ENCODE results near the gene WDFY4.

The WDFY4 gene

DNA sequence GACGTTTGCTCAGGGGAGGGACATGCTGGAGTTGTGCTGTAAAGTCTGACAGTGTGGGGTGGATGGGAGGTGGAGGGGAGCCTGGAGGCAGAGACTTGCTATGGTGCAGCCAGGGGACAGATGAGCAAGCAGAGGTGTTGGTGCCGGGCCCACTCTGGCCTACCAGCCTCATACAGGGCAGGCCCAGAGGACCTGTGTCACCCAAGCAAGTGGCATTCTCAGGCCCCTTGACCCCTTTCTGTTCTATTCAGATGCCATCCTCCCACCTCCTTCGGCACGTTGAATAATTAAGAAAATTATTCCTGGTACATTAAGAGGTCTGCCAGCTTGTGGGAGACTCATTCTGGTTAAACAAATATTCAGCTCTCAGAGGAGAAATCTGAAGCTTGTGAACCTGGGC lies 8.5 kb downstream of the WDFY4 start:
- no peak for DNase-seq

DNA sequence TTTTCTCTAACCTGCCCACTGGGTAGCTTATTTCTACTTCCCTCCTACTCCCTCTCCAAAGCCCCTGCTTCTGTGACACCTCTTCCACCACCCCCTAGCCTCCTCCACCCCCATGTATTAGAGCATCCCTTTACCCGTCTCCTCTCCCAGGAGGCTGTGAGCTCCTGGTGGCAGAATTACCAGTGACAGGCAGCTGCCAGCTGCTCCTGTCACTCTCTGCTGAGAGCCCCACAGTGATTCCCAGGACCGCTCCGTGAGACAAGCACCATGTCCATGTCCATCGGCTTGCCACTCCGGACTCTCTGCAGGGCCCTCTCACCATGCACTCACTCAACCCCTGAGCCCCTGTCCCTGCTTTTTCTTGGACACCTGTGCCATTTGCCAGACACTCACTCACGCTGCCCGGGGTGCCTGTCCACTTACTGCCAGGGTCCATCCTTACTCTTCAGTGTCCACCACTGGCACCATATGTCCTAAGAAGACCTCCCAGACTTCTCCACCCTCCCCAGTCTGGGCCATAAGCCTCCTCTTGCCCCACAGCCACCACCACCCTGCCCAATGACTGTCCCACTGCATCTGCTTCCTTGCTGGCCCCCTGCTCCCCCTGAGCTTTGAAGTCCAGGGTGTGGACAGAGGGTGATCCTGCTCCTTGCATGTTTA lies 9.8 kb downstream of the WDFY4 start:
- DNase-seq: no peak

DNA sequence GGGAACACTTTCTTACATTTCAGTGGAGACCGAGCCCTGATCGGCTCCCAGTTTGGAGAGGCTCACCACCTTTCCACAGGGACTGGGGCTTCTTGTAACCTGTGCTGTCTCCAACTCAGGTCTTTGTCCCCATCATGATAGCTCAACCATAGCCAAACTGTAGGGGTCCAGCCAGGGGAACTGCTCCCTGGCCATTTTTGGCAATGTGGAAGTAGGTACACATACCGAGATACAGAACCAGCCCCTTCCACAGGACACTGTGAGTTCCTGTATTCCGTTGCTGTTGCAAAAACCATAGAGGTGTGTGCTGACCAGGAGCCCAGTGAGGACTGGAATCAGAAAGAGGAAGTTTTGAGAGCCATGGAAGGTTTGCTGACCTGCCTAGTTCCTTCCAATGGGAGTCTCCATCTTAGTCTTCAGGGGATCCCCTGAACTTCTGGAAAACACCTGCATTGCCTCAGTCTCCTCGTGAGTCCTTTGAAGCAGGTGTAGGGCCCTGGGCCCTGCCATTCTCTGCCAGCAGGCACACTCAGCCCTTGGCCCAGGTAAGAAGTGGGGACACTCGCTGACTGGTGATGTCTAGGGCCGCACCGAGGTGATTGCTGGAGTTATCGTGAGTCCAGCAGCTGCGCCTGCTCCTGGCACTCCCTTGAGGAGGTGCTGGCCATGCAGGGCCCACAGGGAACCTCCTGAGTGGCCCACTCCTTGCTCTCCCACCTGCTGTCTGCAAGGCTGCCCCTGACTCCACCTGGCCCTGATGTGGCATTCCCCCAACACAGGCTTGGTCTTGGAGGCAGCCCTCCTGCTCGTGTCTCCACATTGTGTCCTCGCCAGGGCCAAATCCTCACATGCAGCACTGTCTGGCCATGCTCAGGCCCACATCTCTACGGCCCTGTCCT lies 11.2 kb downstream of the WDFY4 start:
- DNase-seq: no peak

DNA sequence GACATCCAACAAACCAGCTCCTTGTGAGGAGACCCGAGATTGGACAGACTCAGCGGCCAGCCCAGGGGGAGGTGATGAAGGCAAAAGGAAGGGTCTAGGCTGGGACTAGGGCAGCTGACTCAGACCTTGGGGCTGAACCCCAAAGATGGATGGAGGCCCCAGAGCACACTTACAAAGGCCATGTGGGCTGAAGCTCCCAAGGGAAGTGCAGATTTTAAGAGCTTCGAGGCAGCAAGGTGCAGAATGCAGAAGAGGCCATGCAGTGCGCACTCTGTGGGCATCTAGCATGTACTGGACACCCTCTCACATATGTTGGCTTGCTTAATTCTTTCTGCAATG lies 11.8 kb downstream of the WDFY4 start:
- DNase-seq: no peak

DNA sequence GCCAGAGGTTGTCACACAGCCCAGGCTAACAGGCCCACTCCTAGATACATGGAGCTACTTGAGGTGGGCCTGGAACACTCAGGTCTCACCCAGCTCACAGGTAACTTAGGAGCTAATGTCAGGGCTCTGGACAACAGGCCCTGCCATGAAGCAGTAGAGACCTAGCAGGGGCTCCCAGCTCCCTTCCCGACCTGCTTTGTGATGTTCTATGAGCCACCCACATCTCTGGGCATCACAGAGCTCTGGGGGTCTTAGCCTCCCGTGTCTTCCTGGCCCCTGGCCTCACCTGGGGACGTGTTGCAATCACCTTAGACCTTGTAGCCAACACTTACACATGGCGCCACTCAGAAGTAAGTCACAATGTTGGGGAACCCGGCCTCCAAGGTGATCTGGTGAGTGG lies 12.4 kb downstream of the WDFY4 start:
- DNase-seq: no peak

DNA sequence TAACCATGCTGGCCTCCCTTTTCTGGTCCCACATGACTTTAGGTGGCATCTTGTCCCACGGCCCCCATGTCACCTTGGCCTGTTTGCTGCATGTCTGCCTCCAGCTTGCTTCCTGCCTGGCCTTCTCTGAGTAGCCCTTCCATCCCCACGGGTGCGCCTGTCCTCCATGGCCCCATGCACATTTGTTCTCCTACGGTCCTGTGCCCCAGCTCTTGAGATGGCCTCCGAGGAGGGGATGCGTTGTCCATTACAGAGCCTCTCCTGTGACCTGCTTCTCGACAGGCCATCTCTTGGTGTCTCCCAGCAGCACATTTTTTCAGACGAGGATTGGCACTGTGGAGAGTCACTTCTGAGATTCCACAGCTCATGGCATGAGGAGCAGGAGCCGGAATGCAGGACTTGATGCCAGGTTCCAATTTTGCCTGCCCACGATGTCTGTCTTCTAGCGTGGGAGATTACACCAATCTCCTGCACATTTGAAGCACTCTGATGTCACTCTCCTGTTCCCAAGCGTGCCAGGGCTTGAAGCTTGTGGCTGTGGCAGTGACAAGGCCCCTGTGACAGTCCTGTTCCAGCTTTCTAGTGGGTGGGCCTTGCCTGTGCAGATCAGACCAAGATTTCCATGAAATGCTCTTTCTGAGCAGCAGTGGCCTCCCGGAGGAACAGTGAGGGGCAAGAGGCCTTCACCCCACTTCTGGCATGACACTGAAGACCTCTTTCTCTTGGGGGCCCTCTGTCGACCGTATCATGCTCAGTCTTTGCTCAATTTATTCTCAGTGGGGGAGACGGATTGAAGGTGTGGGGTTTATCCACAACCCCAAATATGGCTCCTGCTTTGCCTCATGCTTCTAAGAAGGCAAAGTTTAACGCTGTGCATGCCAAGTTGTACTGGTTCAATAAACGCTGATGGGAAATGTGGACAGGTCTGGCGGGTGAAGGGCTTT lies 13.4 kb downstream of the WDFY4 start:
- no peak for DNase-seq

DNA sequence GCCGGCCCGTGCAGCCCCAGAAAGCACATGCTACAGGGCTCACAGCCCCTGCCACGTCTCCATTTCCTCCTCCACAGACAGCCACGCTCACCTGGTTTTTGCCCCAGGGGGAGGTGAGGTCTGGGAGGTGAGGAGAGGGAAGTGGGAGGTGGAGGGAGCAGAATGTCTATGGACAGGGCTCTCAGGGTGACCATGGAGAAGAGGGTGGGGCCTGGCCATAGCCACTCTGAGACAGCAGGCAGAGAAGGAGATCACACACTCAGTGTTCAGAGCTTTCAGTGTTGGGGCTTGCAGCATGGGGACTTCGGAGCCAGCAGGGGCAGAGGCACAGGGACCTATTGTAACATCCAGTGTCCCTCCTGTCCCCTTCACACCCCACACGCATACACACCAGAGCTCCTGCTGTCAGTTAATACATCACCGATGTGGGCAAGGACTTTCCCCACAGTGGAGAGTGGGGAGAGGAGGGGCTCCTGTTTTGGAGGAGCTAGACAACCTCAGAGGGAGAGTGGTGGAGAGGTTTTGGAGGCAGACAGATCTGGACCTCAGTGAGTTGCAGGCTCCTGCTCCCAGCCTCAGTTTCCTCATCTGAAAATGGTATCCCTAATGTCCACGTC lies 14.4 kb downstream of the WDFY4 start:
- no peak for DNase-seq

DNA sequence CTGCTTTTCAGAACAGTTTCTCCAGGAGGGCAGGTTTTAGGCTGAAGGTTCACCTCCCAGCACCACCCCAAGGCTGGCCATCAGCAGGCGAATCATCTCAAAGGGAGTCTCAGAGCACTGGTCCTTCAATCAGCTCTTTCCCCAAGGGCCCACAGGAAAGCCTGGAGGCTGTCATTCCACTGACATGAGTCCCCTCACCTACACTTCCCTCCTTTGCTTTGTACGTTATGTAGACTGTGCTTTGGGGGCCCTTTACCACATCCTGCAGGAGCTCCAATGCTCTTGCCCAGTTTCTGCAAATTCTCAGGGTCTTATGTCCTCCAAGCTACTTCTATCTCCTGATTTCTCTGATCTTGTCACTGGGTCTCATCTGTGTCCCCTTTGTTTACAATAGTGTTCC lies 15.4 kb downstream of the WDFY4 start:
- DNase-seq: no peak

DNA sequence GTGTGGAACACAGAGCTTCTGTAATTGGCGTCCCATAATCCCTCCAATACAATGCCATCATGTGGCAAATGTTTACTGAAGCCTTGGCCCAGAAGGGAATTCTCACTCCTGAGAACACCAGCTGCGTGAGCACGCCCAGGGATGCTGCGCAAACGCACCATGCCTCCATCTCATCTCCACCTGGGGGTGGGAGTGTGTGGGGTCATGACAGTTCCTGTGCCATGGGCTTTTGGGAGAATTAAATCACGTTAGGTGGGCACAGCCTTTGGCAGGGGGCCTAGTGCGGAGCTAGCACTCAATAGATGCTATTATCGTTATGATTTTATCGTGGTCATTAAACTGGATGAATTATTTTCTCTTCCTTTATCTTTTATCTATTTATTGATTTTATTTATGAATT lies 15.8 kb downstream of the WDFY4 start:
- no peak for DNase-seq

DNA sequence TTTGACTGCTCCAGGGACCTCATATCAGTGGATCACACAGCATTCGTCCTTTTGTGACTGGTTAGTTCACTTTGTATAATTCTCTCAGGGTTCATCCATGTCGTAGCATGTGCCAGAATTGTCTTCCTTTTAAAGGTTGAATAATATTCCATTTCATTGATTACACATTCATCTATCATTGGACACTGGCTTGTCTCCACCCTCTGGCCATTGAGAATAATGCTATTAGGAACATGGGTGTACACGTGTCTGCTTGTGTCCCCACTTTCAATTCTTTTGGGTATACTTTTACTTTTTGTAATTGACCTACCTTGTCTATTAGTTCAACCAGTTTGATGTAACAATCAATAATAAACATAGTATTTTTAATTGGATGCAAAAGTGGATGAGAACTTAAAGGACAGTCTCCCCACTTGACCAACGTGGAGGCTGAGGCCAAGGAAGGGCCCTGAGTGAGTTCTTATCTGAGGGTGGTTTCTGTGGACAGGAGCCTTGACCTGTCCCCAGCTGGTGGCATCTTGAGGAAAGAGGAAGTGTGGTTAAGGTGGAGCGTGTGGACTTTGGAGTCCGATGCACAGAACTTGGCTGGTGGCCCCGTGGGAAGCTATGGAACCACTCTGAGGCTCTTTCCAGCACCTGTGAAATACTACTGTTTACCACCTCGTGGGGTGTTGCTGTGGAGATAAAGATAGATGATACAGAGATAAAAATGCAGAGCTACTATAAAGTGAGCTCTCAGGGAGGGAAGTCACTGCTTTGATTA lies 16.6 kb downstream of the WDFY4 start:
- DNase-seq: no peak

DNA sequence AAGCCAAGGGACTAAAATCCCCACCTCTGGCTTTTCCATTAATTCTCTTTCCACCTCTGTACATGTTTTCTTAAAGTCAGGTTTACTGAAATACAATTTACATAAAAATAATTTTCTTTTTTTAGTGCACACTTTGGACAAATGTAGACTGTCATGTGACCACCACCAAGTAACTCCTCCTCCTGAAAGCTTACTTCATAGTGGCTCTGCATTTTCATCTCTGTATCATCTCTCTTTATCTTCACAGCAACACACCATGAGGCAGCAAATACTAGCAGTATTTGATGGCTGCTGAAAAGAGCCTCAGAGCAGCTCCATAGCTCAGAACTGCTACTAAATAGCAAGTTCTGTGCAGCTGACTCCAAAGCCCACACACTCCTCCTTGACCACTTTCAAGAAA lies 17.3 kb downstream of the WDFY4 start:
- no peak for DNase-seq

DNA sequence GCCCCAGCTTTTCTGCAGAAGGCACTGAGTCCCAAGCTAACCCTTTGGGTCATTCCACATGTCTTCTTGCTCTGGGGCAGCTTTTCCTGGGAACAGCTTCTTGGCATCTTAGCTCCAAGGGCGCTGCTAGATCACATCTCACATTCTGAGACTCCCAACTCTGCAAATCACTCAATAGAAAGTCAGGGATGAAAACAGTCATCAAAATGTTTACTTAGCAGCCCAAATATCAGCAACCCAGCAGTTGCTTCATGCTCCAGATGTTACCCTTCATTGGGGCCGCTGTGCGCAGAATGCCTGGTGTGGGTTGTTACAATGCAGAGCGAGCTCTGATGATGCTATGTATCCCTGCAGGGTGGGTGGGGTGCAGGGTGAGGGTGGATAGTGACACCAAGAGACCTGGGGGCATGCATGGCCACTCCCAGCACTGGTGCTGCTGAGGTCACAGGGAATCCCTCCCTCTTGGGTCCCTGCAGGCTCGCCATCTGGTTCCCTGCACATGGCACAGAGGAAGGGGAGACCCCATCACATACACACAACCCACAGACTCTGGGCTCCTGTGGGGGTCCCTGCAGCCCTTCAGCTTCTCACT lies 19.0 kb downstream of the WDFY4 start:
- no peak for DNase-seq

DNA sequence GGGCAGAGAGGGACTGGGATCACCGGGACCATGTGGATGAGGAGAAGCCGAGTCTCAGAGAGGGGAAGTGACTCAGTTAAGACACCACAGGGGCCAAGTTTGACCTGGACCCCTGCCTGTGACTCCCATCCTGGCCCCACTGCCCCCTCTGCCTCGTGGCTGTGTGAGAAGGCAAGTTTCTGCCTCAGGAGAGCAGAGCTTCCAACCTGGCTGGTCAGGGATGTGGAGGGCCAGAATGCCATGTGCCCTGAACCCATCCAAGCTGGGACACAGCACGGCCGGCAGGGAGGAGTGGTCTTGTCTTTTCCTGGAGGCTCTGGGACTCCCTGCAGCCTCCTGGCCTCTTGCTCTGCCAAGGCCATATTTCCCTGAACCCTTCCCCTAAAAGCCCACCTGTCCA lies 19.5 kb downstream of the WDFY4 start:
- DNase-seq: no peak

DNA sequence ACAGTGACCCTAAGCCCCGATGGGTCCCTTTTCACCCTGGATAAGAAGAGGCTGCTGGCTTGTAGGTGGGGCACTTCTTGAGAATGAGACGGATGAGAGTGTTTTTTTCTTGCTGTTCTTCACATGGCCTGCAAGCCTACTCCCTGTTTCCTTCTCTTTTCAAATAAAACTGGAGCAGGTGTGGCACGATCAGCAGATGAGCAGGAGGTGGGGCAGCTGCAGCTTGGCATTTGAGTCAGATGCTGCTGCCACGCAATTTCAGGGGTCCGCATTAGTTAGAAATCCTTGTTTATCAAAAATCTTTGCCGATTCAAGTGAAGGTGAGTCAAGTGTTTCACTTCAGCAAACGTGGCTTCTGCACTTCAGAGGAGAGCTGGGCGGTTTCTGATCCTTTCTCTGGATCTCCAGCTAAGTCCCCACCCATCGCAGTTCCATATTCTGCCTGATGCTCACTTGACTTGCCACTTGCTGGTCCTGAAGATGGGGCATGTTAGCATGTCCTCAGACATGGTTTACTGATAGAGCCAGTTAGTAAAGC lies 20.8 kb downstream of the WDFY4 start:
- no peak for DNase-seq

DNA sequence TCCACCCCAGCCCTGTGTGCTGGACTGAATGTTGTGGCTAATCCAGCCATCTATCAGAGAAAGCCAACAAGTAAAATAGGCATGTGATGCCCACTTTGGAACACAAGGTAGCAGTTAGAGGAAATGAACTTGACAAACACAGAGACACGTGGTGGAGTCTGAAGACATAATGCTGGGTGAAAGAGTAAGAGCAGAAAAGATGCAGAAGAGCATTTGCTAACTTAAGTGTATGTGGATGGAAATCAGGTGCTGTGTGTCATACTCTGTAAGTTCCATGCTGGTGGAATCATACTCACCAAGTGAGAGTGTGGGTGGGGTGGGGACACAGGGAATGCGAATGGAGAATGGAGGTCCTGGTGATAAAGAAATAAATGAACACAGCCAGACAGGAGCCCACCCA lies 22.8 kb downstream of the WDFY4 start:
- DNase-seq: no peak

DNA sequence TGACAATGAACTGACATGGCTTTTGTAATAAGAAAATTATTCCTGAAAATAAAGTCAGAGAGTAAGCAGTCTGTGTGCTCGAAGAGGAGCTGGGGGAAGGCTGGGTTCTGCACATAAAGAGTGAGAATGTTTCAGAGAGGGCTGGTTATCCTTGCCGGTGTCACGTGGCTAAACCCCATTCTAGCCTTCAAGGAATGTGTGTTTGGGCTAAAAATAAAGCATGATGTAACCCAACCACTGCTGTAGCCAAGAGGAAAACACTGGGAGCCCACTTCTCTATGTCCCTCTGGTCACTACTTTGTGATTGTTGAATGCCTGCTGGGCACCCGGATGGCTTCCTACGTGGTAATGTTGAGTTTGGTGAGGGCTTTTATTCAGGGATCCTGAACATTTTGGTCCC lies 23.5 kb downstream of the WDFY4 start:
- DNase-seq: no peak

DNA sequence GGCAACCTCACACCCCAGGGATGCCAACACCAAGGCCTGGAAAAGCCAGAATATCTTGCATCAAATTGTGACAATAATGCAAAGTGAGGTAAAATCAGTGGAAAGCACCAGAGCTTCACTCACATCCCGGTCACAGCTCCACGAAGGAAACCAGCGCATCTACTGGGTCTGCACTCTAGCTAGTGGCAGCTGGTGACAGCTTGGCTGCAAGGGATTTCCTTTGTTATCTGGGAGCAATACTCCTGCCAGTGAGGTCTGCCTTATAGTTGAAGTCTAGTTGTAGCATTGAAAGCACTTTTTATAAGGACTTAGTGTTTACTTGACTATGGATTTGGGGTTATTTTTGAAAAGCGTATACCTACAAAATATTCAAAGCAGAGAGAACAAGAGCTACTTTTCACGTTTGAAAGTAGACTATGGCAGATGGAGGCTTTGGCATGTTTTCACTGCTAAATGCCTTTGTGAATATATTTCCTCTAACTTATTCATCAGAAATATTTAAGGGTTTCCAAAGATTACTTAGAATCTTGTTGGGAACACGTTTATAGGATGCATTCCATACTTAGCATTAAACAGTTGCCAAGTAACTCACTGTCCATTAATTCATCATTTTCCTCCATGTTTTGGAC lies 26.1 kb downstream of the WDFY4 start:
- no peak for DNase-seq

DNA sequence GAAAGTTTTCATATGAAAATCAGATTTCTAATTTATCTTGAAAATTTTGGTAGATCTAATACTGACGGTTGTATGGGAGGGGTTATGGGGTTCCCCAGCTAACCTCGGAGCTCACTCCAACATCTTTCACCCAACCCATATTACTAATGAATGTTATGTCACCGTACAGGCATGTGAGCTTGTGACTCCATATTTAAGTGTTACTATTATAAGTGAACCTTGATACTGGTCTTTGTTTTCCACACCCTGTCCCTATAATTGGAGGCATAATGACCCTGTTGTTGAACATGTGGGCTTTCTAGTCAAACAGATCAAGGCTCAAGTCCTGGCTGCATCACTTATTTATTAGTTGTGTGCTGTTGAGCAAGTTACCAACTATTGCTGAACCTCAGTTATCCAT lies 27.2 kb downstream of the WDFY4 start:
- no peak for DNase-seq

DNA sequence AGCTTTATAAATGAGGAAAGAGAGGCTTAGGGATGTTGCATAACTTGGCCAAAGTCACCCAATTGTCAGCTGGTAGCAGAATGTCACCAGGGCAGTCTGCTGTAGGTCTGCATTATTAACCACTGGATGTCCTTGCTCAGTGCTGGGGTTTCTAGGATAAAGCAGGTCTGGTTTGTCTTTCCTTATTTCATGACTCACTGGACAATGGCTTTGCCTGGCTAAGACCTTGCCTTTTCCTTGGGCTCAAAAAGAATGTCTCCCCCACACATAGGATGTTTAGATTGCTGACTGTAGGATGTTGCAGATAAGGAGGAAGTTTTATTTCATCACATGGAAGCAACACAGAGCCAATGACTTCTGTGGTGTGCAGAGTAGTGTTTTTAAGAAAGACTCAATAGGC lies 29.4 kb downstream of the WDFY4 start:
- DNase-seq: no peak

DNA sequence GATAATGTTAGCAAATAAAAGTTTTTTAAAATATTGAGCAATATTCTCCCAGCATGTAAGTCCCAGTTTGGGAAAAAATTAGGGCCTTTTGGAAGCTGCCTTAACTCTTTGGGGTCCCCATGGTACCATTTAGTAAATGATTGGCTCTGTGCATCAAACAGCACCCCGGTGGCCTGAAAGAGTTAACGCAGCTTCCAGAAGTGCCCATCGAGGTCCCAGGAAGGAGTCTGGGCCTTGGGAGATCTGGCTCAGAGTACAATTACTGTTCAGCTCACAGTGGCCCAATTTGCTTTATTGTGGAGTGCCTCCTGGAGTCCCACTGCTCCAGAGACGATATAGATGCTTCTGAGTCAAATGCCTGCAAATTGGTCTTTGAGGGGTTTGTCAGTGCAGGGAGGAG lies 31.7 kb downstream of the WDFY4 start:
- no peak for DNase-seq

DNA sequence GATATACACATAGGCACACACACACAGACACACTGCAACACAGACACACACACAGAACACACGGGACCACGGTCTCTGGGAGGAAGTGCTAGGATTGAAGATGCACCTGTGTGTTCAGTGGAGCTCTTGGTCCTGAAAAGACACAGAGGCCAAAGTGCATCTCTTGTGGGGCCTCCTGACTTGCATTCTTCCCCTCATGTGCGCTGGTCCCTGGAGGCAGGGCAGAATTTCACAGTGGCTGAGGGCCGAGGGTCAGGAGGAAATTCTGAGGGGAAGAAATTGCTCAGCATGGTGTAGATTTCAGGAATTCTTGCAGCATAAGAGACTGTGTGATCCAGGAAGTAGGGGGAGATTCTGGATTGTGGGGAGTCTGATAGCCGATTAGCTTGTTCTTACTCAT lies 35.9 kb downstream of the WDFY4 start:
- DNase-seq: no peak

Data from NCI-H1048 (cell line).